Pancreas (tissue), 10 donors: ENCODE results near the gene S100PBP. TPM values are rescaled to one million over a fixed set of nuclear protein-coding genes. Genes with fewer than 3 reads are reported as not detected.

Experiments
- ATAC-seq, 4 donors: fragments of 200-7000 bp; cut with Tn5 transposase; one replicate each; pipeline versions ENCODE4 v1.8.0 to v1.9.1; 2020; ENCODE audit warnings: mild to moderate bottlenecking in 4 of 4, moderate library complexity in 4 of 4
- DNase-seq, 6 donors: peaks; one replicate each; pipeline ENCODE4 v3.0.0-alpha.2; 2020
- FAIRE-seq: peaks from 2 replicates; lab custom pipeline; 2012; peaks lifted over from hg19 to GRCh38; lab: Jason Lieb, UNC
- H3K27ac ChIP-seq, 4 donors: fragments of 200-600 bp; sonication (generic); 1 replicate in 3 of 4; 2 replicates in 1 of 4; pipeline versions ENCODE4 v1.5.0 to v1.8.0; 2020
- H3K27me3 ChIP-seq, 4 donors: fragments of 200-600 bp; one replicate each; pipeline ENCODE4 v1.8.0; 2021
- H3K36me3 ChIP-seq, 3 donors: fragments of 200-600 bp; sonication (generic) in 1 of 3; one replicate each; pipeline versions ENCODE4 v1.5.0 to v1.8.0; 2020 to 2021
- H3K4me1 ChIP-seq, 3 donors: fragments of 200-600 bp; one replicate each; pipeline ENCODE4 v1.8.0; 2021
- H3K4me3 ChIP-seq, 4 donors: fragments of 200-600 bp; sonication (generic) in 2 of 4; one replicate each; pipeline versions ENCODE4 v1.5.0 to v1.8.0; 2020 to 2021
- H3K9me3 ChIP-seq, 4 donors: fragments of 200-600 bp; one replicate each; pipeline ENCODE4 v1.8.0; 2021
- WGBS, 2 donors: extraction: QIAGEN DNeasy Blood & Tissue Kit; methylation state at CpG; one replicate each; pipeline ENCODE4 v1.1.7; 2013; 5-methylcytosine and 5-hydroxymethylcytosine counted together
- intact Hi-C, 3 donors: fragments of 100-400 bp; cut with DNase I; formaldehyde crosslinking; loops; one replicate each; pipeline versions ENCODE4 v1.11.1 to v1.14.2; 2022
- polyA plus RNA-seq, 2 donors: library from polyadenylated mRNA; stranded (reverse); fragments of 200-250 nt; gene quantifications; one replicate each; pipeline ENCODE4 v1.2.3, GENCODE V29; 2013
- total RNA-seq, 6 donors: library from RNA; stranded (reverse); fragmentation: NEBNext Ultra II Directional in 4 of 6; extraction: Animal tissue kit (Norgen Biotek cat#: 25700) in 4 of 6; gene quantifications; one replicate each; pipeline versions ENCODE4 v1.2.1 to v1.2.4, GENCODE V29; 2021 to 2023
- TF ChIP-seq, protein P1 (sequence below), 4 donors: fragments of 200-600 bp; sonication (generic) in 3 of 4; IDR thresholded peaks; one replicate each; pipeline versions ENCODE4 v1.5.0 to v1.8.0; 2021; ENCODE audit warnings: antibody characterized with exemption in 4 of 4
- donor health status: healthy with polysubstance abuse.
- donor health status: DM: no; HTN: no; CAD: no; lungs with moderate emphysema.
- donor health status: DM: no; HTN: no; CAD: no.
- donor health status: control.
- donor health status: control.
- donor health status: Bipolar disorder and iron deficiency.
- donor health status: DM: yes; HTN: yes; CAD: no.
- donor health status: DM: no; HTN: no; CAD: no.
- donor health status: DM: no; HTN: no; CAD: no.
- donor health status: DM: yes; HTN: yes; CAD: no.

The S100PBP gene
- total and polyA plus RNA-seq, 8 donors: 7.6 to 20.2 (median 11.8) TPM

DNA sequence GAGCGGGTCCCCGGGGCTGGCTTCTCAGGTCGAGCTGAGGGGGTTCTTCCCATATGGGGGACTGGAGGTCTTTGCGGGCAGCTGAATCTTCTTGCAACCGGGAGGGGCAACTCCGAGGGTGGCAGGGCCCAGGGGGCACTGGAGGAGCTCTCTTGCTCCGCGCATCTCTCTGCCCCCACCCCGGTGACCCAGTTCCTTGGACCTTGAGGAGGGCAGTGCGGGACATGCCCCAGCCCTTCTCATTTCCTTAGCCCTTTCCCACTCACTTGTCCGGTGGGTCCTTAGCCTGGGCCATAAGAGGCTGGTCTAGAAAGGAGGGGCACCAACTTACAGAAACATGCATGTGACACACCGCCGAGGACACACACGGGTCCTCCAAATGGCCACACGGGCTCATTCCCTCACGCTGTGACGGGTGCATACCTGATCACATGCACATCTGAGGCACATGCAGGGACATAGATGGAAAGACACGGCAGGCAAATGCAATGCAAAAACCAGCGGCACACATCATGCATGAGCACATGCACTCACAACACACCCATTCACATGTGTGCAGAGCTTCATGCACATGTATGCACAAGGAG lies 69.5 kb downstream of the S100PBP start:
- no peak overlapping the region for H3K27ac ChIP-seq
- FAIRE-seq: no peak
- no peaks in the 10 kb centered on the region for H3K9me3 ChIP-seq
- intact Hi-C loops: no loop called here
- no peaks in the 10 kb centered on the region for H3K4me1 ChIP-seq
- WGBS, 2 donors: 35 to 44% methylated on average over 15 to 19 of the region's 19 CpGs
- ATAC-seq: no peak
- H3K36me3 ChIP-seq: no peaks in the 10 kb centered on the region
- no peak for DNase-seq
- H3K27me3 ChIP-seq: peaks cover 0 to 9% (median 1%) of the 10 kb centered on the region in 4 donors
- TF ChIP-seq, protein P1, sequence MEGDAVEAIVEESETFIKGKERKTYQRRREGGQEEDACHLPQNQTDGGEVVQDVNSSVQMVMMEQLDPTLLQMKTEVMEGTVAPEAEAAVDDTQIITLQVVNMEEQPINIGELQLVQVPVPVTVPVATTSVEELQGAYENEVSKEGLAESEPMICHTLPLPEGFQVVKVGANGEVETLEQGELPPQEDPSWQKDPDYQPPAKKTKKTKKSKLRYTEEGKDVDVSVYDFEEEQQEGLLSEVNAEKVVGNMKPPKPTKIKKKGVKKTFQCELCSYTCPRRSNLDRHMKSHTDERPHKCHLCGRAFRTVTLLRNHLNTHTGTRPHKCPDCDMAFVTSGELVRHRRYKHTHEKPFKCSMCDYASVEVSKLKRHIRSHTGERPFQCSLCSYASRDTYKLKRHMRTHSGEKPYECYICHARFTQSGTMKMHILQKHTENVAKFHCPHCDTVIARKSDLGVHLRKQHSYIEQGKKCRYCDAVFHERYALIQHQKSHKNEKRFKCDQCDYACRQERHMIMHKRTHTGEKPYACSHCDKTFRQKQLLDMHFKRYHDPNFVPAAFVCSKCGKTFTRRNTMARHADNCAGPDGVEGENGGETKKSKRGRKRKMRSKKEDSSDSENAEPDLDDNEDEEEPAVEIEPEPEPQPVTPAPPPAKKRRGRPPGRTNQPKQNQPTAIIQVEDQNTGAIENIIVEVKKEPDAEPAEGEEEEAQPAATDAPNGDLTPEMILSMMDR (IDR thresholded peaks at IDR 0.05): peak in 1 of 4 donors; percentile 1
- H3K4me3 ChIP-seq: peak overlapping the region in 1 of 4 donors; percentile 35

GRCh38 chr1:32887623-32888022 lies 70.2 kb downstream of the S100PBP start:
- TF ChIP-seq, protein P1 (IDR thresholded peaks at IDR 0.05): no peak
- no peak overlapping the region for H3K4me3 ChIP-seq
- WGBS, 2 donors: 59 to 77% methylated on average over 12 of the region's 12 CpGs
- peaks cover 0 to 9% (median 1%) of the 10 kb centered on the region in 4 donors for H3K27me3 ChIP-seq
- ATAC-seq (no peak), FAIRE-seq (no peak), DNase-seq (peak in 2 of 6 donors; percentile 20 to 22)
- intact Hi-C loops: no loop called here
- H3K27ac ChIP-seq: no peak overlapping the region
- H3K36me3 ChIP-seq: no peaks in the 10 kb centered on the region
- H3K9me3 ChIP-seq: no peaks in the 10 kb centered on the region
- peaks cover 0 to under 1% (median 0%) of the 10 kb centered on the region in 3 donors for H3K4me1 ChIP-seq

- Histone ChIP-seq H3K27ac (no peak overlapping the region), H3K9me3 (no peaks in the 10 kb centered on the region), H3K4me3 (no peak overlapping the region), H3K36me3 (no peaks in the 10 kb centered on the region), H3K4me1 (peaks cover 0 to 4% (median 0%) of the 10 kb centered on the region in 3 donors), H3K27me3 (peaks cover 0 to 9% (median 1%) of the 10 kb centered on the region in 4 donors)
- DNase-seq (peak in 2 of 6 donors; percentile 6 to 14), ATAC-seq (no peak), FAIRE-seq (no peak)
- intact Hi-C loops: no loop called here
- 58 to 59% methylated on average over 3 of the region's 3 CpGs for WGBS, 2 donors
- TF ChIP-seq, protein P1 (IDR thresholded peaks at IDR 0.05): no peak
Observed at GRCh38 chr1:32888134-32888533, 70.7 kb downstream of the S100PBP start.

DNA sequence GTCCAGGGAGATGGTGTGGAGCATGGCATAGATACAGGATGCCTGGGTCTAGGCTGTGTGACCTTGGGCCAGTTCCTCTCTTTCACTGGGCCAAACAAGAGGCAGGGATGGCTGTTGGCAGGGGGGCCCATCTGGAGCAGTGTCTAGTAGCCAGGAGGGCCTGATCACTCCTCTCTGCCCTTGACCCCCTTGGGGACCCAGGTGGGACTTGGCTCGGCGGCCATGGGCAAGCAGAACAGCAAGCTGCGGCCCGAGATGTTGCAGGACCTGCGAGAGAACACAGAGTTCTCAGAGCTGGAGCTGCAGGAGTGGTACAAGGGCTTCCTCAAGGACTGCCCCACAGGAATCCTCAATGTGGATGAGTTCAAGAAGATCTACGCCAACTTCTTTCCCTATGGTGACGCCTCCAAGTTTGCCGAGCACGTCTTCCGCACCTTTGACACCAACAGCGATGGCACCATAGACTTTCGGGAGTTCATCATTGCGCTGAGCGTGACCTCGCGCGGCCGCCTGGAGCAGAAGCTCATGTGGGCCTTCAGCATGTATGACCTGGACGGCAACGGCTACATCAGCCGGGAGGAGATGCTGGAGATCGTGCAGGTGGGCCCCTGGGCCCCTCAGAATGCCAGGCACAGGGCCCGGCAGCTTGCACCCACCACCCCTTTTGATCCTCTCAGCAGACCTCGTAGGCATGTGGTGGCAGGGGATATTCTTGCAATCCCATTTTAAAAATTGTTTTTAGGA lies 71.4 kb downstream of the S100PBP start:
- DNase-seq (peak in 2 of 6 donors; percentile 21 to 32), FAIRE-seq (no peak), ATAC-seq (no peak)
- TF ChIP-seq, protein P1 (IDR thresholded peaks at IDR 0.05): no peak
- H3K36me3 ChIP-seq: no peaks in the 10 kb centered on the region
- no peaks in the 10 kb centered on the region for H3K9me3 ChIP-seq
- WGBS, 2 donors: 80 to 83% methylated on average over 24 of the region's 24 CpGs
- H3K27ac ChIP-seq: no peak overlapping the region
- intact Hi-C loops: no loop called here
- peaks cover 0 to 4% (median 0%) of the 10 kb centered on the region in 3 donors for H3K4me1 ChIP-seq
- peaks cover 0 to 9% (median 1%) of the 10 kb centered on the region in 4 donors for H3K27me3 ChIP-seq
- H3K4me3 ChIP-seq: no peak overlapping the region
